Heart left ventricle (tissue), 16 donors: Measurements from ENCODE around the gene CABLES2. TPM values are rescaled to one million over a fixed set of nuclear protein-coding genes. Genes with fewer than 3 reads are reported as not detected.

Source experiments
- ATAC-seq, 4 donors: fragments of 200-7000 bp; cut with Tn5 transposase; one replicate each; pipeline ENCODE4 v1.9.1; 2020 to 2022; ENCODE audit warnings: moderate library complexity in 4 of 4, mild to moderate bottlenecking in 3 of 4, moderate number of reproducible peaks in 1 of 4
- DNase-seq, 5 donors: peaks; one replicate each; pipeline ENCODE4 v3.0.0-alpha.2; 2020
- H3K27ac ChIP-seq, 12 donors: fragments of 200-600 bp; sonication (generic) in 4 of 12; one replicate each; pipeline versions ENCODE4 v1.5.0 to v1.8.0; 2016 to 2022; ENCODE audit warnings: mild to moderate bottlenecking in 2 of 12
- H3K27me3 ChIP-seq, 9 donors: fragments of 200-600 bp; sonication (generic) in 2 of 9; one replicate each; pipeline versions ENCODE4 v1.5.1 to v1.8.0; 2016 to 2022; ENCODE audit warnings: mild to moderate bottlenecking in 3 of 9
- H3K36me3 ChIP-seq, 9 donors: fragments of 200-600 bp; sonication (generic) in 2 of 9; one replicate each; pipeline versions ENCODE4 v1.5.0 to v1.8.0; 2018 to 2022; ENCODE audit warnings: mild to moderate bottlenecking in 2 of 9
- H3K4me1 ChIP-seq, 12 donors: fragments of 200-600 bp; sonication (generic) in 4 of 12; one replicate each; pipeline versions ENCODE4 v1.5.0 to v1.8.0; 2016 to 2022; ENCODE audit warnings: mild to moderate bottlenecking in 3 of 12
- H3K4me3 ChIP-seq, 12 donors: fragments of 200-600 bp; sonication (generic) in 4 of 12; one replicate each; pipeline versions ENCODE4 v1.5.0 to v1.8.0; 2017 to 2022; ENCODE audit warnings: mild to moderate bottlenecking in 9 of 12, moderate library complexity in 4 of 12
- H3K9me3 ChIP-seq, 12 donors: fragments of 200-600 bp; sonication (generic) in 4 of 12; one replicate each; pipeline versions ENCODE4 v1.5.0 to v1.8.0; 2016 to 2022; ENCODE audit warnings: mild to moderate bottlenecking in 1 of 12
- CTCF ChIP-seq, 12 donors: fragments of 200-600 bp; sonication (generic) in 4 of 12; IDR thresholded peaks; one replicate each; pipeline versions ENCODE4 v1.5.0 to v1.8.0; 2018 to 2022; ENCODE audit warnings: antibody characterized with exemption in 12 of 12, mild to moderate bottlenecking in 5 of 12
- POLR2A ChIP-seq, 2 donors: fragments of 450-650 bp; IDR thresholded peaks; one replicate each; pipeline ENCODE4 v1.6.1; 2017; ENCODE audit warnings: antibody characterized with exemption in 2 of 2, mild to moderate bottlenecking in 2 of 2, moderate library complexity in 2 of 2
- WGBS, 4 donors: extraction: QIAGEN DNeasy Blood & Tissue Kit in 2 of 4; methylation state at CpG; one replicate each; pipeline versions ENCODE4 v1.1.5 to v1.1.7; 2013 to 2018; 5-methylcytosine and 5-hydroxymethylcytosine counted together
- intact Hi-C, 10 donors: fragments of 100-400 bp; cut with DNase I; formaldehyde crosslinking; loops; one replicate each; pipeline versions ENCODE4 v1.11.1 to v1.14.2; 2022
- polyA plus RNA-seq, 2 donors: library from polyadenylated mRNA; stranded (reverse); fragments of 200-250 nt; gene quantifications; one replicate each; pipeline ENCODE4 v1.2.3, GENCODE V29; 2013
- total RNA-seq, 9 donors: library from RNA; depleted of rRNA in 2 of 9; stranded (reverse); fragments of >200 nt in 2 of 9; fragmentation: NEBNext Ultra II Directional in 3 of 9; extraction: Animal tissue kit (Norgen Biotek cat#: 25700) in 3 of 9; gene quantifications; one replicate each; pipeline versions ENCODE4 v1.1.0 to v1.2.4, GENCODE V29; 2016 to 2023
- donor health status: ischemic (EF 13 %, LVEDD 7.1; RV severe dilation, severe dysfunction).
- donor health status: healthy with polysubstance abuse.
- donor health status: DM: no; HTN: yes; CAD: no.
- donor health status: DM: no; HTN: no; CAD: no.
- donor health status: ischemic (EF 25% LVEDD 6.9; RV normal size, moderate dysfunction).
- donor health status: ischemic (EF 25% LVEDD 5.7; RV mildly dilated, moderate dysfunction).
- donor health status: healthy.
- donor health status: DM: yes; HTN: yes; CAD: no.
- donor health status: ischemic (EF 35%, LVEDD 5.7; RV mildly dilated, moderate dysfunction).
- donor health status: nonischemic (EF 11% LVEDD 7.7; RV severe dilation, severe dysfunction).
- donor health status: DM: yes; HTN: yes; CAD: no.
- donor health status: PGD.
- donor health status: ischemic (EF 29% LVEDD 5.4; RV normal size, mild dysfunction).
- donor health status: nonischemic (EF 23%, LVEDD 6.1; RV moderate dilation, normal function).

The CABLES2 gene
- total and polyA plus RNA-seq, 11 donors: 2.9 to 12.0 (median 8.8) TPM

- TF ChIP-seq POLR2A (IDR thresholded peaks at IDR 0.05) (no peak), CTCF (IDR thresholded peaks at IDR 0.05) (no peak)
- H3K27me3 ChIP-seq: peaks cover 0 to 4% (median 0%) of the 10 kb centered on the region in 9 donors
- intact Hi-C loops: loop anchor here in 4 of 10 donors (10.0 kb wide), 2 partner anchors 78 to 198 kb away; no protein-coding TSS in a partner anchor
- DNase-seq (no peak), ATAC-seq (no peak)
- H3K36me3 ChIP-seq: no peaks in the 10 kb centered on the region
- 78 to 83% (median 81%) methylated on average over 41 to 43 of the region's 43 CpGs for WGBS, 4 donors
- H3K4me1 ChIP-seq: no peaks in the 10 kb centered on the region
- H3K27ac ChIP-seq: no peak overlapping the region
- no peaks in the 10 kb centered on the region for H3K9me3 ChIP-seq
- no peak overlapping the region for H3K4me3 ChIP-seq
Measured at GRCh38 chr20:62416651-62417637, 9.9 kb upstream of the CABLES2 start.

- DNase-seq: no peak
- Histone ChIP-seq H3K27ac (no peak overlapping the region), H3K9me3 (no peaks in the 10 kb centered on the region), H3K4me3 (no peak overlapping the region), H3K36me3 (no peaks in the 10 kb centered on the region), H3K4me1 (peaks cover 0 to 1% (median 0%) of the 10 kb centered on the region in 12 donors), H3K27me3 (peaks cover 0 to 4% (median 0%) of the 10 kb centered on the region in 9 donors)
- no peak for TF ChIP-seq CTCF (IDR thresholded peaks at IDR 0.05)
- no peak for TF ChIP-seq POLR2A (IDR thresholded peaks at IDR 0.05)
- WGBS, 4 donors: 79 to 82% (median 79%) methylated on average over 18 to 24 of the region's 24 CpGs
- intact Hi-C loops: loop anchor here in 4 of 10 donors (10.0 kb wide), 2 partner anchors 79 to 199 kb away; no protein-coding TSS in a partner anchor
- no peak for ATAC-seq
Measured at GRCh38 chr20:62415354-62416111, 8.4 kb upstream of the CABLES2 start.

- Histone ChIP-seq H3K27me3 (peaks cover 0 to 4% (median 0%) of the 10 kb centered on the region in 9 donors), H3K27ac (no peak overlapping the region), H3K4me1 (peaks cover 0 to 10% (median 4%) of the 10 kb centered on the region in 12 donors), H3K36me3 (no peaks in the 10 kb centered on the region), H3K9me3 (no peaks in the 10 kb centered on the region), H3K4me3 (no peak overlapping the region)
- no peak for TF ChIP-seq POLR2A (IDR thresholded peaks at IDR 0.05)
- no peak for TF ChIP-seq CTCF (IDR thresholded peaks at IDR 0.05)
- DNase-seq (no peak), ATAC-seq (no peak)
- intact Hi-C loops: loop anchor here in 7 of 10 donors (5.0 to 10.0 kb wide), 6 partner anchors 73 to 201 kb away; no protein-coding TSS in a partner anchor
- WGBS, 4 donors: 80 to 89% (median 86%) methylated on average over 14 to 22 of the region's 22 CpGs
Measured at GRCh38 chr20:62413896-62414481, 6.9 kb upstream of the CABLES2 start.
